Colon (tissue), 2 donors: ENCODE results near the gene CPXCR1.
"Not testable (repeated sequence)": the region's sequence is repeated elsewhere in the genome, so short reads cannot be mapped to it uniquely, and the experiment has no call there.

ENCODE experiments used
- FAIRE-seq: peaks from 2 replicates; lab custom pipeline; 2012; peaks lifted over from hg19 to GRCh38; lab: Jason Lieb, UNC
- donor health status: control.
- donor health status: control.

CPXCR1 gene

GRCh38 chrX:88746925-88747324 is at the start of gene CPXCR1:
Gene CPXCR1, plus strand, starts transcription at chrX:88747225. Its CDS starts 6,190 bp downstream, at chrX:88753415.
- no peak for FAIRE-seq

GRCh38 chrX:88735835-88736234 is 11.2 kb upstream of the CPXCR1 start:
- no peak for FAIRE-seq

GRCh38 chrX:88746215-88746614 is 810 bp upstream of the CPXCR1 start:
- FAIRE-seq: not testable (repeated sequence)

GRCh38 chrX:88752339-88752738 is 5.3 kb downstream of the CPXCR1 start:
- FAIRE-seq: not testable (repeated sequence)

- no peak for FAIRE-seq
Measured at GRCh38 chrX:88789825-88790224, 42.8 kb downstream of the CPXCR1 start.
